ENCODE data around the gene ISCU.

DNA sequence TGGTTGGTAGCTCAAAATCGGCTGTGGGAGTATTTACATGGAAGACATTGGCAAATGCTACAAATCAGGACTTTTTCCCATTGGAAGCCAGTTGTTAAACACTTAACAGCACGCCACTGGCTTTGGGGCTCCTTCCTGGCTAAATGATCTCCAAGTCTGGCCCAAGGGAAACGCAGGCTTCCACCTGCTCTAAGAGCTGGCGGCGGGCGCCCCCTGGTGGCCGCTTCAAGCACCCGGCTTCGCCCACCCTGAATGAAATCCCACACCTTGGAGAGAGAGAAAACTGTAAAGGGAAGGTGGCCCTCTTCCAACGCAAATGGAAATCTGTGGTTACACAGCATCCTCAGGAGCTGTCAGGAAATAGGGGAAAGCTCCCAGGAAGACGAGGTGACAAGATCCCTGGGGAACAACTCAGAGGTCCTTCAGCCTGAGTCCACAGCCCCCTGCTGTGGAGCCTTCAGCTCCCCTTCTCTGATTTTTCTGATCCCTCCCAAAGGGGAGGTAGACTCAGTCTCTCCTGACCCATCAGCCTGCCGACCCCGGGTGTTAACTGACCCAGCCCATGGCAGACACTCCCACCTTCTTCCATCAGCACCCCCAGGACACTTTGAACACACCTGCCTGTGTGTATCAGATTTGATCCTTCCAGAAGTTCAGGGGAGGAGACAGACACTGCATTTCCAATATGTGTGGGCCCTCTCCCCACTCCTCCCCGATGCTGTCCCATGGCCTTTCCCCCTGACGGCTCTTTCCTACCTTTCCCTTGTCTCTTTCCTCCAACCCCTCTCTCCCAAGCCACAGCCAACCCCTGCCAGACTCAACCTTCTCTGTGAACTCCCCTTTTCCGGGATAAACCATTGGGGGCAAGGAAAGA, 55.9 kb downstream of the ISCU start:
- TF ChIP-seq CTCF (IDR thresholded peaks at IDR 0.05 in 4 of 5, conservative IDR thresholded peaks at IDR 0.05 in 1 of 5) (peak; percentile 87 to 98 (median 95)), POLR2A (IDR thresholded peaks at IDR 0.05) (no peak)

All from gastrocnemius medialis (tissue), 4 donors.